K562 (cell line): ENCODE measurements around the gene RAB24. TPM values are rescaled to one million over a fixed set of nuclear protein-coding genes. Genes with fewer than 3 reads are reported as not detected.
A peak's percentile ranks its signal among the peaks of the same experiment; 100 is the strongest.

Experiments
- MGA ChIP-seq: fragments of 450-650 bp; IDR thresholded peaks from 2 replicates; pipeline ENCODE4 v1.6.1; 2016; ENCODE audit warnings: mild to moderate bottlenecking, moderate library complexity
- polyA plus RNA-seq, 8 experiments: library from polyadenylated mRNA; depleted of rRNA in 4 of 8; stranded (reverse) in 5 of 8; unstranded in 3 of 8; fragments of >200 nt; fragmentation: Nextera tagmentation in 2 of 8; fragmentation: Illumina TruSeq in 1 of 8; extraction: Ambion mirVana in 2 of 8; extraction: Trizol in 1 of 8; gene quantifications; 2 replicates each; pipeline versions ENCODE4 v1.2.1 to v1.2.3, GENCODE V29; 2011 to 2014; ENCODE audit warnings: inconsistent platforms in 1 of 8, missing spikeins in 1 of 8
- total RNA-seq, 7 experiments: library from RNA; depleted of rRNA in 6 of 7; stranded (reverse); fragments of >200 nt in 6 of 7; fragmentation: Illumina TruSeq in 2 of 7; extraction: Trizol in 2 of 7; gene quantifications; 2 replicates each; pipeline versions ENCODE4 v1.2.1 to v1.2.3, GENCODE V29; 2011 to 2021; ENCODE audit warnings: low replicate concordance in 1 of 7

The RAB24 gene
- total and polyA plus RNA-seq, 9 of the 15 experiments (the other 6 are each of a cell fraction or from before 2014, with no cell fraction given) = 13.9 to 107 (median 34.8) TPM

- TF ChIP-seq MGA = peak; percentile 53
Measured at GRCh38 chr5:177351392-177352329, 48.1 kb upstream of the RAB24 start, which contains the start of gene LMAN2 (continued).
